DLD1 (cell line): ENCODE measurements around the gene USP51.
"Not testable (repeated sequence)": the region's sequence is repeated elsewhere in the genome, so short reads cannot be mapped to it uniquely, and the experiment has no call there.

Experiments used
- in situ Hi-C: cut with HindIII; loops from 2 replicates; pipeline ENCODE4 v1.10.0; 2017; ENCODE audit warnings: low sequenced_read_pairs

USP51 gene

GRCh38 chrX:55465791-55466190, 23.9 kb downstream of the USP51 start:
- in situ Hi-C loops = not testable (repeated sequence)

- in situ Hi-C loops = not testable (repeated sequence)
Measured at GRCh38 chrX:55465108-55465507, 24.5 kb downstream of the USP51 start.

- in situ Hi-C loops = not testable (repeated sequence)
Measured at GRCh38 chrX:55464050-55464449, 25.6 kb downstream of the USP51 start.

GRCh38 chrX:55459926-55460325, 29.7 kb downstream of the USP51 start:
- in situ Hi-C loops = not testable (repeated sequence)

- in situ Hi-C loops = not testable (repeated sequence)
Measured at GRCh38 chrX:55459426-55459825, 30.2 kb downstream of the USP51 start.

- in situ Hi-C loops = not testable (repeated sequence)
Measured at GRCh38 chrX:55455708-55456107, 33.9 kb downstream of the USP51 start.

GRCh38 chrX:55452833-55453124, 36.9 kb downstream of the USP51 start:
- in situ Hi-C loops = no loop called here

- in situ Hi-C loops = no loop called here
Measured at GRCh38 chrX:55451990-55452832, 37.4 kb downstream of the USP51 start, which contains the start of gene MAGEH1. Gene MAGEH1 (plus strand): TSS chrX:55452127. CDS start chrX:55452375, 248 bp downstream.

GRCh38 chrX:55451626-55451989, 38.0 kb downstream of the USP51 start:
- in situ Hi-C loops = no loop called here

- in situ Hi-C loops = no loop called here
Measured at GRCh38 chrX:55451141-55451540, 38.5 kb downstream of the USP51 start.

- in situ Hi-C loops = no loop called here
Measured at GRCh38 chrX:55450259-55450658, 39.4 kb downstream of the USP51 start.

- in situ Hi-C loops = not testable (repeated sequence)
Measured at GRCh38 chrX:55443468-55443867, 46.2 kb downstream of the USP51 start.
